Muscle layer of colon (tissue), 2 donors: ENCODE measurements around the gene SULF2.

ENCODE experiments used
- H3K27ac ChIP-seq: one replicate; pipeline ENCODE4 v1.7.0; 2013; ENCODE audit warnings: low read depth, mild to moderate bottlenecking, low read length, moderate library complexity
- H3K27me3 ChIP-seq, 2 donors: one replicate each; pipeline ENCODE4 v1.7.0; 2013; ENCODE audit warnings: low read length in 2 of 2, mild to moderate bottlenecking in 2 of 2; ENCODE audit not compliant: insufficient read depth in 2 of 2, control insufficient read depth in 1 of 2
- H3K36me3 ChIP-seq: one replicate; pipeline ENCODE4 v1.7.0; 2013; ENCODE audit warnings: mild to moderate bottlenecking, low read length; ENCODE audit not compliant: insufficient read depth
- H3K4me1 ChIP-seq: one replicate; pipeline ENCODE4 v1.7.0; 2013; ENCODE audit warnings: mild to moderate bottlenecking, low read length; ENCODE audit not compliant: insufficient read depth
- H3K4me3 ChIP-seq, 2 donors: one replicate each; pipeline ENCODE4 v1.7.0; 2013; ENCODE audit warnings: low read length in 2 of 2, low read depth in 1 of 2, mild to moderate bottlenecking in 1 of 2, moderate library complexity in 1 of 2
- H3K9ac ChIP-seq: one replicate; pipeline ENCODE4 v1.7.0; 2013; ENCODE audit warnings: low read length
- H3K9me3 ChIP-seq: one replicate; pipeline ENCODE4 v1.7.0; 2013; ENCODE audit warnings: mild to moderate bottlenecking, low read length
- donor health status: abdominal sarcoma.
- donor health status: Adenocarcinoma of cecum.

Gene SULF2

GRCh38 chr20:47765691-47766594 lies 19.3 kb downstream of the SULF2 start:
- Histone ChIP-seq H3K9me3 (no peaks in the 10 kb centered on the region), H3K4me1 (no peaks in the 10 kb centered on the region), H3K27me3 (no peaks in the 10 kb centered on the region), H3K27ac (no peak overlapping the region), H3K9ac (no peak overlapping the region), H3K36me3 (no peaks in the 10 kb centered on the region), H3K4me3 (no peak overlapping the region)

DNA sequence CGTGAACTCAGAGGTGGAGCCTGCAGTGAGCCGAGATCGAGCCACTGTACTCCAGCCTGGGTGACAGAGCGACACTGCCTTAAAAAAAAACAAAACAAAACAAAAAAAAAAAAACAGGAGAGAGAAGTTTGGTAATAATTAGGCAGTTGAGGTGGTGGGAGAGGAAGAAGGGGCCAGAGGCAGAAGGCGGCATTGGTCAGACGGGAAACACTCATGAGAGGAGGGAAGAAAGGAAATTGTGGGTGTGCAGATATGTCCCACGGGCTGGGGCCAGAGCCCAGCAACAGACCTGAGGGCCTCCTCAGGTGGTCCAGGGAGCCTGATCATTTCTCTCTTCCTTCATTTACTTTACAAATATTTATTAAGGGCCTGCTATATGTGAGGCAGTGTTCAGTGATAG lies 20.0 kb downstream of the SULF2 start:
- Histone ChIP-seq H3K27me3 (no peaks in the 10 kb centered on the region), H3K36me3 (no peaks in the 10 kb centered on the region), H3K9me3 (no peaks in the 10 kb centered on the region), H3K27ac (no peak overlapping the region), H3K4me3 (no peak overlapping the region), H3K9ac (no peak overlapping the region), H3K4me1 (no peaks in the 10 kb centered on the region)

- Histone ChIP-seq H3K27ac (no peak overlapping the region), H3K27me3 (no peaks in the 10 kb centered on the region), H3K9ac (no peak overlapping the region), H3K4me3 (no peak overlapping the region), H3K9me3 (no peaks in the 10 kb centered on the region), H3K4me1 (no peaks in the 10 kb centered on the region), H3K36me3 (no peaks in the 10 kb centered on the region)
These were observed 21.0 kb downstream of the SULF2 start for GRCh38 chr20:47764154-47764733.

DNA sequence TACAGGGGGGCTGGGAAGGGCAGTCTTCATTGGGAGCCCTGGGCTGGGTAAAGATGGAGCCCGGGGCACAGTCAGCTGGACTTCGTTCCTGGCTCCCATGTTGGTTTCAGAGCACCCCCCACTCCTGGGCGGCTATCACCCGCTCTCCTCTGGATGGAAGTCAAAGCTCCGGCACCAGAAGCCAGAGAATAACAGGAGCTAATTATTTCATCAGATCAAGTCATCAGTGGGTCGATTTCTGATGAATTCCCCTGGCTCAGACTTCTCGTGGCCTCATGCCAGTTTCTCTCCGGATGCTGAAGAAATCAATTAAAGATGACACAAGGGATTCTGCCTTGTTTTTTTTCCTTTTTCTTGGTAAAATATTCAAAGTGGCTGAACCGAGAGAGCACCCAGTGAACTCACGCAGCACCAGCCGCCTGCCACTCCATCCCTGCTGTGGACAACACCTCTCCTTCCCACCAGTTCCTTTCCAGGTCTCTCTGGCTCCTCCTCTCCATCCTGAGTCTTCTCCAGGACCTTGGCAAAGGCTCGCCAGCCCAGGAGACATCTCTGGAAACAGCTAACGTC lies 22.5 kb downstream of the SULF2 start:
- Histone ChIP-seq H3K4me1 (no peaks in the 10 kb centered on the region), H3K9me3 (no peaks in the 10 kb centered on the region), H3K27me3 (no peaks in the 10 kb centered on the region), H3K27ac (no peak overlapping the region), H3K36me3 (no peaks in the 10 kb centered on the region), H3K4me3 (no peak overlapping the region), H3K9ac (no peak overlapping the region)

GRCh38 chr20:47761482-47762047 lies 23.7 kb downstream of the SULF2 start:
- no peaks in the 10 kb centered on the region for H3K9me3 ChIP-seq
- no peaks in the 10 kb centered on the region for H3K27me3 ChIP-seq
- H3K36me3 ChIP-seq: no peaks in the 10 kb centered on the region
- H3K4me1 ChIP-seq: no peaks in the 10 kb centered on the region
- H3K9ac ChIP-seq: no peak overlapping the region
- H3K27ac ChIP-seq: no peak overlapping the region
- no peak overlapping the region for H3K4me3 ChIP-seq

DNA sequence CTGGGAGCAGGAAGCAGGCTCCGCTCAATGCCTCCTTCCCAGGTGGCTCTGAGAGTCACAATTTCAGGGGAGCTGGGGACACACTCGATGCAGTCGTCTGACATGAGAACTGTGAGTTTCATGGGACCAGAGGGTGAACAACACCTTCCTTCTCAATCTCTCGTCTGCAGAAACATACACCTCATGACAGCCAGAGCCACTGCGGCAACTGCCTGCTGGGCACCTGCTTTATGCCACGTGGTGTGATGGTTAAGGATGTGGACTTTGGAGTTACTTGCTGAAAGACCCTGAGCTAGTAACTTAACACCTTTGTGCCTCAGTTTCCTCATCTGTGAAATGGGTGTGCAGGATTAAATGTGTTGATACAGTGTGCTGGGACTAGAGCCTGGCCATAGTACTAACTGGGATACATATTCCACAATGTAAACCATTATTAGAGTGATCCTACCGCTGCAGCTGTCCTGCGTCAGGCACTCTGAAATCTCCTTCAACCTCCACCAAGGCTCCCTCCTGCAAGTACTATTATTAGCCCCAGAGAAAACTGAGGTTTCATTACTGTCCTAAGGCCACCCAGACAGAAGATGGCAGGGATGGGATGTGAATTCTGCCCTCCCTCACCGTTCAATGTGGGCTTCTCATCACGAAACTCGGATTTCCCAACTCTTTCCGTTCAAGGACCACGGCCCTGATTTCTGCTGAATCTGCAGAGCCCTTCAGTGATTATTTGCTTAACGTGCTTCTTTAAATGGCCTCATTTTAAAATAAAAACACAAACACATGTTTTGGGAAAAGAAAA lies 24.4 kb downstream of the SULF2 start:
- H3K4me3 ChIP-seq: no peak overlapping the region
- H3K27me3 ChIP-seq: no peaks in the 10 kb centered on the region
- H3K9ac ChIP-seq: no peak overlapping the region
- H3K27ac ChIP-seq: no peak overlapping the region
- no peaks in the 10 kb centered on the region for H3K4me1 ChIP-seq
- H3K36me3 ChIP-seq: no peaks in the 10 kb centered on the region
- no peaks in the 10 kb centered on the region for H3K9me3 ChIP-seq

GRCh38 chr20:47758517-47759450 lies 26.5 kb downstream of the SULF2 start:
- Histone ChIP-seq H3K36me3 (no peaks in the 10 kb centered on the region), H3K27me3 (no peaks in the 10 kb centered on the region), H3K4me1 (no peaks in the 10 kb centered on the region), H3K27ac (no peak overlapping the region), H3K4me3 (no peak overlapping the region), H3K9ac (no peak overlapping the region), H3K9me3 (no peaks in the 10 kb centered on the region)

GRCh38 chr20:47757145-47758035 lies 27.9 kb downstream of the SULF2 start:
- Histone ChIP-seq H3K4me3 (no peak overlapping the region), H3K27ac (no peak overlapping the region), H3K27me3 (no peaks in the 10 kb centered on the region), H3K36me3 (no peaks in the 10 kb centered on the region), H3K9me3 (no peaks in the 10 kb centered on the region), H3K4me1 (no peaks in the 10 kb centered on the region), H3K9ac (no peak overlapping the region)

DNA sequence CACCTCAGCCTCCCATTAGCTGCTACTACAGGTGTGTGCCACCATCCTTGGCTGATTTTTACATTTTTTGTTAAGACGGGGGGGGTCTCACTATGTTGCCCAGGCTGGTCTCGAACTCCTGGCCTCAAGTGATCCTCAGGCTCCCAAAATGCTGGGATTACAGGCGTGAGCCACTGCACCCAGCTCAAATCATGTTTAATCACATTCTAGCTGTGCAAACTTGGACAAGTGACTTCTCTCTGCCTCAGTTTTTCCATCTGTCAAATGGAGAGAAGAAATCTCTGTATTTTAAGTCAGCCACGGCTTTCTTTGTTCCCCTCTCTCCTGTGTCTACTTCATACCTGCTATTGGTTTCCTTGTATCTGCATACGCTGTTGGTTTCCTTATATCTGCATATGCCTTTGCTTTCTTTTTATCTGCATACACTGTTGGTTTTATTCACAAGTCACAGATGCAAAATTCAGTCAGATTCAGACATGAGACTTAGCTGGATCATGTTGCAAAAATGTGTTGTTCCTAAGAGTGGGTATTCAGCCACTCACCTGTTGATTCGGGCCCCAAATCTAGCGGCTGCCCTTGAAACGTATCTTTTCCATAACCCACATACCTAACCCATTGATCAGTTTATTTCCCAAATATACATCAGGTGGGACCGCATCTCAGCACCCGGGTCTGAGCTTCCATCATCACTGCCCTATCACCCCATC lies 30.2 kb downstream of the SULF2 start:
- Histone ChIP-seq H3K9me3 (no peaks in the 10 kb centered on the region), H3K36me3 (no peaks in the 10 kb centered on the region), H3K27me3 (no peaks in the 10 kb centered on the region), H3K4me3 (no peak overlapping the region), H3K9ac (no peak overlapping the region), H3K27ac (no peak overlapping the region), H3K4me1 (no peaks in the 10 kb centered on the region)
